ENCODE data around the gene ITGA11.

Gene ITGA11

DNA sequence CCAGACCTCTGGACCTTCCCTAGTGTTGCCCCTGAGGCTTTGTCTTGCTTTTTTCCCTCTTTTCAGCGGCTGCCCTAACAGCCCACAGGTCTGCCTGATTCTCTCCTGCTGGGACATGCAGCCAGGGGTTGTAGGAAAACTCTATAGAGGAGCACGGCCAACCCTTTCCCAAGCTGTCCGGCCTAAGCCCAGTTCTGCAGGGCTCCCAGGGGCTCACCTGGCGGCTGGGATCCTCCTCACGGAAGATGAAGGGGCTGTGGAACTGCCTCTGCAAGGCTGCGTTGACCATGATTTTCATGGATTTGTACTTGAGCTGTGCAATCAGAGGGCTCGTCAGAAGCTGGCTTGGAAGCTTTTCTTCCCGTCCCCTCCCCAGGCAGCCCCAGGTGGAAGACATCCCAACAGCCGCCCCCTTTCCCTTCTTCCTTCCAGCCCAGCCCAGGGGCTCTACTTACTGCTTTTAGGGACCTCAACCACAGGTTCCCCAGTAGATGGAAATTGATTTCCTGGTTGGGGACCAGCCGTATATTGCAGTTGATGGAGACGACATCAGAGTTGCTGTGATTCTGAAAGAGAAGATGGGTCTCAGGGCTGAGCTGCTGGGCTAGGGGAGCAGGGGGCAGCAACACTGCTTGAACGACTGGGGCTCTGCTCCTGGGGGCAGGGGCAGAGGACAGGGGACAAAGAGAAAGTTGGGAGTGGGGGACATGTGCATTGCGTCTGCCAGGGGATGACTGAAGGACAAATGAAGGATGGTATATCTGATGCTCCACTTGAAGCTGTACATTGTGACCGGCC lies 124.6 kb downstream of the ITGA11 start:
- no peak for DNase-seq

GRCh38 chr15:68305420-68305871 lies 126.5 kb downstream of the ITGA11 start:
- no peak for DNase-seq

- no peak for DNase-seq
Observed at GRCh38 chr15:68304589-68305337, 127.2 kb downstream of the ITGA11 start.

- DNase-seq = no peak
Observed at GRCh38 chr15:68303560-68304436, 128.2 kb downstream of the ITGA11 start.

- no peak for DNase-seq
Observed at GRCh38 chr15:68303134-68303533, 128.8 kb downstream of the ITGA11 start.

DNA sequence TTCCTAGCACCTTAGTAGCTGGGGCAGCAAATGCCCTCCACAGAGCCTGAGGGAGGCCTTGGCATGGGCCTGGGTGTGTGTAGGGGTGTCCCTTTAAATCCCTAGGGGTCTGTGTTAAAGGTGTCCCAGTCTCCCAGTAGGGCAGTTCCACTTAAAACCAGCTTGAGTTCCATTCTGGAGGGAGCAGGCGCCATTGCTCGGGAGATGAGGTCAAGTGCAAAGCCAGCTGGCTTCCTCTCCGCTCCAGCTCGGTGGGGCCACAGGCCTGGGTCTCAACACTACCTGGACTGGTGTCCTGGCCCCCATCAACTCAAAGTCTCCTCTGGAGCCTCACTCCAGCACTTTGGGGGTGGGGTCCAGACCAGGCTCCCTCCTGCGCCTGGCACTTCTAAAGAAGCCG lies 129.2 kb downstream of the ITGA11 start:
- DNase-seq = no peak

DNA sequence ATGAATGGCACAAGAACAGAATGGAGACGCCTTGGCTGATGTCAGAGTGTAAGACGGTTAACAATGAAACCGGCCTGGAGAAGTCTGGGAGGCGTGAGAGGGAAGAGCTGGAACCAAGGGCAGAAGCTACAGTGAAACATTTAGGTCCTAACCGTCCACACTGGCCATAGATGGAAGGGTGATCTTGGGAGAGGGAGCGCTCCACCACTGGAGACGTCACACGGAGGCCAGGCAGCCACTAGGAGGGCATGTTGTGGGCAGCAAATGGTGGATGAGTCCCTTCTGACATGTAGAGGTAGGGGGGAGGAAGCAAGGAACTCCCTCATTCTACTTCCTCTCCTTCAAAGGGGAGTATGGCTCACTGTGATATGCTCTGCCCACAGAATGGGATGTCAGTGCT lies 130.7 kb downstream of the ITGA11 start:
- DNase-seq = no peak

DNA sequence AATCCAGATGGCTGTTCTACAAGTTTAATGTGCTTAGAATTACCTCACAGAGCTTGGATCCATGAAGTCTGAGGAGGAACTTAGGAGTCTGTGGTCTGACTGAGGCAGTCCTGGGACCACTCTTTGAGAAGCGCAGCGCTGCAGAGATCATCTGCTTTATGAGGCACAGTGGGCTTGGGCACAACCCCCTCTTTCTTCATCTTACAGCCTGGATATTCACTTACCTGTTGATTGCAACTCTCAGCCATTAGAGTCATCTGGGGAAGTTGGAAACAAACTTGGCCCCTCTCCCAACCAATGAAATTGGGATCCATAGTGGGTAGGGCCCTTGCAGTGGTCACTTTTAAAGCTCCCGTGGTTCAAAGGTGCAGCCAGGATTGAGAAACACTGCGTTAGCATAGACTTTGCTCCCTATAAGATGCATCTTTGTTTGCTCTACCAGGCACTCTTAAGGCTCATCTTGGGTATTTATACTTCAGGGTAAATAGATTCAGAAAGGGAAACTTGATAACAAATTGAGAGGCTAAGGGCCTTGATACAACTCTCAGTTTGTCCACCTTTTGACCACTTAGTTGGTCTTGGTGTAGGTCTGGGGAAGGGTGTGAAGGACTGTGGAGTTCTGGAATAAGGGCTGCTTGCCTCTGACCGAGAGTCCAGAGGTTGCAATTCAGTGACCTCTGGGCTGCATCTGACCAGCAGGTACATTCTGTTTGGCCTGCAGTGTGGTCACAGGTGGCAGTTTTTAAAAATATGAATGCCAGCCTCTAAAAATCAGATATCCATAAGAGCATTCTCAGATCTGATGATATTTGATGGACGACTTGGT lies 131.6 kb downstream of the ITGA11 start:
- no peak for DNase-seq

GRCh38 chr15:68299436-68299835 lies 132.5 kb downstream of the ITGA11 start:
- DNase-seq = no peak

DNA sequence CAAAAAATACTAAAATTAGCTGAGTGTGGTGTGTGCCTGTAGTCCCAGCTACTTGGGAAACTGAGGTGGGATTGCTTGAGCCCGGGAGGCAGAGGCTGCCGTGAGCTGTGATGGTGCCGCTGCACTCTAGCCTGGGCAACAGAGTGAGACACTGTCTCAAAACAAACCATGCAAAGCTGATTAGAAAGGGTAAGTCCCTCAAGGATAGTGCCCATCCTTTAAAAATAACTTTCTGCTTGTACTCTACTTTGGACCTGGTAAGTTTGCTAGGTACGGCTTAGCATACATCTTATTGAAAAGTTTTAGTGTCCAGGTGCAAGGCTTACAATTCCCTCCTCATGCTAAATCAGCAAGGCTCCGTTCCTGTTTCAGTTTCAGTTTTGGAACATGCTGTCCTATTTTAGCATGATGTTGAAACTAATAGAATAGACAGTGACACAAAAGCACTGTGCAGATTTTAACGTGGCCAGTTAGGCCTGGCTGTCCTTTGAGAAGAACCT lies 133.0 kb downstream of the ITGA11 start:
- DNase-seq = peak; percentile 58

GRCh38 chr15:68298336-68298735 lies 133.6 kb downstream of the ITGA11 start:
- DNase-seq = no peak

GRCh38 chr15:68295014-68295805 lies 136.8 kb downstream of the ITGA11 start:
- no peak for DNase-seq

DNA sequence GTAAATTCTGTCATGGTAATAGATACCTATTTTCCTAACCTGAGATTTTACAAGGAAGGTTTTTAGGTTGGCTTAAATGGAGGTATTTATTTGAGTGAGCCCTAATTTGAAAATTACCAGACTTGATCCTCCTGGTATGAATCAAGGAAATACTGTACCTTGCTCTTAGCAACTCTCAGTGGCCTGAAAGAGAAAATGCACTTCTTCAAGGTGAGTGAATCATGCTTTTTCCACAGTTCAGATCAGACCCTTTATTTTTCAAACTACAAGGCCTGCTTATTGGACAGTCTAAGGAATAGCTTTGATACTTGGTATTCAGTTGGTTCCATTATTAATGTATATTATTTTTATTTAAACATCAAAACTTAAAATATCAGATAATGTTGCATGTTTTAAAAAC lies 139.0 kb downstream of the ITGA11 start:
- no peak for DNase-seq

DNA sequence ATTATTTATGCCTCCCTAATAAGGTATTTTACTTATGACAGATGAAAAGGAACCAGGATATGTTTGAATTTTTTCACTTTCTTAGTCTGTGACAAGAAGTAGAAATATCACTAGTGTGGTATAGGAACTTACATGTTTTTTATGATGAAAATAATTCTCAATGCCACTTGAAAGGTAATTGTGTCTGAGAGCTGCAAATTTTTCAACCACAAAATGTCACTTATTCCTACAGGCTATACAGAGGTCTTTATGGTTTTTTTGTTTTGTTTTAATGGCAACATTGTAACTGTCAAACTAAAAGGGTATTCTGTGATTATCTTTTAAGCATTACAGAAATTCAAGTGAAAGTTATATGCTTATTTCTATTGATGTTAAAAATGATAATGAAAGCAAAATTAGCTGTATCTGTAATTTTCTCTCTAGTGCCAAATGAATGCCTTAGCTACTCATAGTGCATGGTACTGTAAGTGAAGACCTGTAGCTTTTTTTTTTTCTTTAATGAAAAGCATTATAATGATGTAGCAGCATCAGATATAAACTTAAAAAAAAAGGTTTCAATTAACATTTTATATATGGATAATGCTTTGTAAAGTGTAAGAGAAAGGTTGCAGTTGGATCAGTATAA lies 139.7 kb downstream of the ITGA11 start:
- no peak for DNase-seq

GRCh38 chr15:68290715-68291114 lies 141.2 kb downstream of the ITGA11 start:
- no peak for DNase-seq

- DNase-seq = no peak
Observed at GRCh38 chr15:68289621-68290352, 142.2 kb downstream of the ITGA11 start.

GRCh38 chr15:68289057-68289456 lies 142.9 kb downstream of the ITGA11 start:
- no peak for DNase-seq

DNA sequence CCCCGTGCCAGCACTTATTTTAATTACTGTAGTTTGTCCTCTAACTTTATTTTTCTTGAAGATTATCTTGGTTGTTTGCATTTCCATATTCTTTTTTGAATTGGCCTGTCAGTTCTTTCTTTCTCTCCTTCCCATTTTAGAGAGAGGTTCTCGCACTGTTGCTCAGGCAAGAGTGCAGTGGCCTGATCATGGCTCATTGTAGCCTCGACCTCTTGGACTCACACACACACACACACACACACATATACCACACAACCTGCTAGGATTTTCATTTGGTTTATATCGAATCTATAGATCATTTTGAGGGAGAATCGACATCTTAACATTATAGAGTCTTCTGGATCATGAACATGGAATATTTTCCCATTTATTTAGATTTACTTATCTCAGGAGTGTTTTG lies 145.7 kb downstream of the ITGA11 start:
- no peak for DNase-seq

DNA sequence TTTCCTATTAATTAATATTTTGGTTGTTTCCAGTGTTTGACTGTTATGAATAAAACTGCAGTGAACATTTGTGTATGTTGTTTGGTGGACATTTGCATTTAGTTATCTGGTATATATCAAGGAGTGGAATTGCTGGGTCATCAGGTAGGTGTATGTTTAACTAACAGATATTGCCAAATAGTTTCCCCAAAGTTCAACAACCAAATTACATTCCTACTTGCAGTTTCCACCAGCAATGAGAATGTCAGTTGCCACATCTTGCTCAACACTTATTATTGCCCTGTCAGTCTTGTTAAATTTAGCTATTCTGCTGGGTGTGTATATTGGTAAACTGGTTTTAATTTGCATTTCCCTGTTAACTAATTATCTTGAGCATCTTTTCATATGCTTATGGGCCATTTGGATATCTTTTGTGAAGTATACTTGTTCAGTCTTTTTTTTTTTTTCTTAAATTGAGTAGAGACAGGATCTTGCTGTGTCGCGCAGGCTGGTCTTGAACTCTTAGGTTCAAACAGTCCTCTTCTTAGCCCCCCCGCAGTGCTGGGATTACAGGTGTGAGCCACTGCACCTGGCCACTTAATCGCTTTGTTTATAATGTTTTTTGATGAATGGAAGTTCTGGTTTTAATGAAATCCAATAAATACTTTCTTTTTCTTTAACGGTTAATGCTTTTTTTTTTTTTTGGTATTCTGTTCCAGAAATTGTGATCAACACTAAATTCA lies 146.5 kb downstream of the ITGA11 start:
- no peak for DNase-seq

All from activated CD4-positive, alpha-beta T cell treated with anti-CD3 and anti-CD28 coated beads, Interleukin-2, amount 50 U/mL, for 16 hours (primary cell).